AG04449 (cell line): ENCODE measurements around the gene EXOC4.
A peak's percentile ranks its signal among the peaks of the same experiment; 100 is the strongest.

Source experiments
- CTCF ChIA-PET: fragments of 350-600 bp; formaldehyde crosslinking; extraction: SDS; loops from one replicate; lab custom pipeline; 2021; ENCODE audit warnings: antibody characterized with exemption; lab: Yijun Ruan, JAX
- POLR2A ChIA-PET: fragments of 400-600, 350-600 bp; formaldehyde crosslinking; extraction: SDS; loops from one replicate; lab custom pipeline; 2020; ENCODE audit warnings: antibody characterized with exemption, inconsistent platforms; lab: Yijun Ruan, JAX
- DNase-seq: peaks from one replicate; pipeline ENCODE4 v3.0.0-alpha.2; 2010; ENCODE audit warnings: low read depth, low spot score
- H3K4me3 ChIP-seq: 2 replicates; pipeline ENCODE4 v1.5.1; 2011; ENCODE audit warnings: low read depth, mild to moderate bottlenecking, control low read depth, low read length
- CTCF ChIP-seq: IDR thresholded peaks from one replicate; pipeline ENCODE4 v1.5.1; 2011; ENCODE audit warnings: mild to moderate bottlenecking, moderate library complexity, low read length, control low read depth, inconsistent platforms; ENCODE audit not compliant: insufficient read depth; ENCODE audit errors: missing control alignments

The EXOC4 gene

GRCh38 chr7:133561396-133561795, 308.5 kb downstream of the EXOC4 start:
- ChIA-PET POLR2A (no interaction called here), CTCF (interaction anchor here (1.9 kb wide), 1 partner anchor 10 kb away, joined by 8 read pairs; no protein-coding TSS in a partner anchor)
- no peak for TF ChIP-seq CTCF
- no peak for DNase-seq
- no peak overlapping the region for H3K4me3 ChIP-seq

- no peak for TF ChIP-seq CTCF
- CTCF ChIA-PET = interaction anchor here (1.9 kb wide), 1 partner anchor 9 kb away, joined by 8 read pairs; no protein-coding TSS in a partner anchor
- DNase-seq = peak; percentile 67
- H3K4me3 ChIP-seq = no peak overlapping the region
- POLR2A ChIA-PET = interaction anchor here (0.9 kb wide), 1 partner anchor 20 kb away, joined by 4 read pairs; no protein-coding TSS in a partner anchor
These were observed 309.7 kb downstream of the EXOC4 start for GRCh38 chr7:133562621-133563020.

GRCh38 chr7:133563251-133563650, 310.4 kb downstream of the EXOC4 start:
- H3K4me3 ChIP-seq = no peak overlapping the region
- no peak for DNase-seq
- no peak for TF ChIP-seq CTCF
- CTCF ChIA-PET = no interaction called here
- POLR2A ChIA-PET = no interaction called here

- no peak for TF ChIP-seq CTCF
- DNase-seq = no peak
- CTCF ChIA-PET = interaction anchor here (0.8 to 1.4 kb wide), 3 partner anchors 10 to 179 kb away, joined by 3 read pairs; no protein-coding TSS in a partner anchor
- POLR2A ChIA-PET = no interaction called here
- H3K4me3 ChIP-seq = no peak overlapping the region
These were observed 311.6 kb downstream of the EXOC4 start for GRCh38 chr7:133564484-133564883.

GRCh38 chr7:133568544-133568943, 315.7 kb downstream of the EXOC4 start:
- no peak overlapping the region for H3K4me3 ChIP-seq
- TF ChIP-seq CTCF = no peak
- ChIA-PET CTCF (no interaction called here), POLR2A (no interaction called here)
- DNase-seq = no peak

- DNase-seq = no peak
- no peak overlapping the region for H3K4me3 ChIP-seq
- TF ChIP-seq CTCF = no peak
- ChIA-PET CTCF (no interaction called here), POLR2A (no interaction called here)
These were observed 317.4 kb downstream of the EXOC4 start for GRCh38 chr7:133570321-133570720.
